Measurements from ENCODE around the gene ANXA4.

- TF ChIP-seq CTCF (IDR thresholded peaks at IDR 0.05; ENCODE audit: low read length), result no peak
- TF ChIP-seq EZH2 (IDR thresholded peaks at IDR 0.05; ENCODE audit: borderline replicate concordance, low read length), result no peak
Observed at GRCh38 chr2:69767034-69767433, 25.1 kb downstream of the ANXA4 start.

Data from OCI-LY1 (cell line).